Measurements from ENCODE around the gene PDE11A. TPM values are rescaled to one million over a fixed set of nuclear protein-coding genes. Genes with fewer than 3 reads are reported as not detected.

PDE11A gene
- total RNA-seq, 1 experiment from 2014 or later = 1.4 TPM

- CTCF ChIA-PET = interaction anchor here (0.8 to 1.1 kb wide), 3 partner anchors 88 to 342 kb away, joined by 3 to 4 read pairs (median 3); no protein-coding TSS in a partner anchor
- intact Hi-C loops (cut with micrococcal nuclease; ENCODE audit: unreplicated experiment) = no loop called here
- Mint-ChIP-seq H3K36me3 (ENCODE audit: insufficient read depth, unreplicated experiment) (no peaks in the 10 kb centered on the region), H3K27ac (ENCODE audit: unreplicated experiment) (peak overlapping the region; percentile 43), H3K9me3 (ENCODE audit: low read depth, unreplicated experiment) (no peaks in the 10 kb centered on the region), H3K4me1 (ENCODE audit: low read depth, unreplicated experiment) (peaks cover 12% of the 10 kb centered on the region), H3K27me3 (ENCODE audit: unreplicated experiment) (no peaks in the 10 kb centered on the region), H3K4me3 (ENCODE audit: low read depth, unreplicated experiment) (peak overlapping the region; percentile 10)
- no peak for DNase-seq
- BruUV-seq (replicated peaks) = no TSS peak
- no peak for TF ChIP-seq CTCF (IDR thresholded peaks at IDR 0.05; ENCODE audit: unreplicated experiment)
These were observed 380.4 kb downstream of the PDE11A start for GRCh38 chr2:177692042-177692782.

- CTCF ChIA-PET = interaction anchor here (1.1 kb wide), 1 partner anchor 58 kb away, joined by 3 read pairs; no protein-coding TSS in a partner anchor
- Mint-ChIP-seq H3K27me3 (ENCODE audit: unreplicated experiment) (no peaks in the 10 kb centered on the region), H3K36me3 (ENCODE audit: insufficient read depth, unreplicated experiment) (no peaks in the 10 kb centered on the region), H3K9me3 (ENCODE audit: low read depth, unreplicated experiment) (no peaks in the 10 kb centered on the region), H3K4me3 (ENCODE audit: low read depth, unreplicated experiment) (no peak overlapping the region), H3K4me1 (ENCODE audit: low read depth, unreplicated experiment) (peaks cover 12% of the 10 kb centered on the region), H3K27ac (ENCODE audit: unreplicated experiment) (no peak overlapping the region)
- intact Hi-C loops (cut with micrococcal nuclease; ENCODE audit: unreplicated experiment) = no loop called here
- TF ChIP-seq CTCF (IDR thresholded peaks at IDR 0.05; ENCODE audit: unreplicated experiment) = no peak
- DNase-seq = no peak
- no TSS peak for BruUV-seq (replicated peaks)
These were observed 381.4 kb downstream of the PDE11A start for GRCh38 chr2:177691177-177691576.

- intact Hi-C loops (cut with micrococcal nuclease; ENCODE audit: unreplicated experiment) = no loop called here
- H3K9me3 Mint-ChIP-seq (ENCODE audit: low read depth, unreplicated experiment) = no peaks in the 10 kb centered on the region
- H3K36me3 Mint-ChIP-seq (ENCODE audit: insufficient read depth, unreplicated experiment) = no peaks in the 10 kb centered on the region
- H3K27ac Mint-ChIP-seq (ENCODE audit: unreplicated experiment) = no peak overlapping the region
- H3K27me3 Mint-ChIP-seq (ENCODE audit: unreplicated experiment) = no peaks in the 10 kb centered on the region
- no TSS peak for BruUV-seq (replicated peaks)
- TF ChIP-seq CTCF (IDR thresholded peaks at IDR 0.05; ENCODE audit: unreplicated experiment) = no peak
- CTCF ChIA-PET = no interaction called here
- no peak overlapping the region for H3K4me3 Mint-ChIP-seq (ENCODE audit: low read depth, unreplicated experiment)
- H3K4me1 Mint-ChIP-seq (ENCODE audit: low read depth, unreplicated experiment) = peaks cover 12% of the 10 kb centered on the region
- DNase-seq = no peak
These were observed 383.0 kb downstream of the PDE11A start for GRCh38 chr2:177689623-177690022.

- CTCF ChIA-PET = no interaction called here
- TF ChIP-seq CTCF (IDR thresholded peaks at IDR 0.05; ENCODE audit: unreplicated experiment) = no peak
- H3K4me1 Mint-ChIP-seq (ENCODE audit: low read depth, unreplicated experiment) = peaks cover 12% of the 10 kb centered on the region
- no peak for DNase-seq
- H3K4me3 Mint-ChIP-seq (ENCODE audit: low read depth, unreplicated experiment) = no peak overlapping the region
- H3K36me3 Mint-ChIP-seq (ENCODE audit: insufficient read depth, unreplicated experiment) = no peaks in the 10 kb centered on the region
- intact Hi-C loops (cut with micrococcal nuclease; ENCODE audit: unreplicated experiment) = no loop called here
- no peak overlapping the region for H3K27ac Mint-ChIP-seq (ENCODE audit: unreplicated experiment)
- BruUV-seq (replicated peaks) = no TSS peak
- H3K27me3 Mint-ChIP-seq (ENCODE audit: unreplicated experiment) = no peaks in the 10 kb centered on the region
- H3K9me3 Mint-ChIP-seq (ENCODE audit: low read depth, unreplicated experiment) = no peaks in the 10 kb centered on the region
These were observed 383.7 kb downstream of the PDE11A start for GRCh38 chr2:177688844-177689243.

Data from Calu3 (cell line).